HG03520 (cell line): ENCODE measurements around the gene CASP10.
"Not testable (repeated sequence)": the region's sequence is repeated elsewhere in the genome, so short reads cannot be mapped to it uniquely, and the experiment has no call there.

Source experiments
- ATAC-seq: cut with Tn5 transposase; IDR thresholded peaks from one replicate; pipeline ENCODE4 v1.9.1; 2021; ENCODE audit warnings: mild to moderate bottlenecking, moderate library complexity; ENCODE audit not compliant: unreplicated experiment

The CASP10 gene

DNA sequence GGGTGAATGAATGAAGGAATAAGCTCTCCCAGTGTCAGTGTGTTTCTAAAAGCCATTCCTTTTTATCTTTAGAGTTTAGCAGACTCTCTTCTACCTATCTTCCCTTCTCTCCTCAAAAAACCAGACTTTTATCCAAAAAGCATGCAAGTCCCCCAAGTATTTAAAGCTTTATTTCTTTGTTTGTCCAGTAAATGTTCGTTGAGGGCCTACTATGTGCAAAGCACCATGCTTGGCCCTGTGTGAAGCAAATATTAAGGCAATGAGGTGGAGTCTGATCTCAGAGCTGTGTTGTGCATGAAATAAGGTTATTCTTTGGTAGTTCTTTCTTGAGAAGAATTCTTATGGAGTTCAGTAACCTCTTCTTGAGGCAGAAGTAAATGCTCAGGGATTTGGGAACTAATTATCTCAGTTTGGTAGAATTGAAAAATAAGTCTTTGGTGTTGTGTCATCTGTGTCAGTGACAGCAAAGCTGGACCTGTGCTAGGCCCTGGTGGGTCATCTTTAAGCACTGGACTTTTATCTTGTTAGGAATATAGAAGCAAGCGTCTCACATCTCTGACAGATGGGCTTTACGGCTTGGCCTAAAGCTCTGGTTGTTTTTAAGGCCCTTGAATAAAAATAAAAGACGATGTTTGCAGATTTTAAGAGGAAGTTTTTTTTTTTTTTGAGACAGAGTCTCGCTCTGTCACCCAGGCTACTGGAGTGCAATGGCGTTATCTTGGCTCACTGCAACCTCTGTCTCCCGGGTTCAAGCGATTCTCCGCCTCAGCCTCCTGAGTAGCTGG, 28.1 kb upstream of the CASP10 start:
- ATAC-seq = no peak

DNA sequence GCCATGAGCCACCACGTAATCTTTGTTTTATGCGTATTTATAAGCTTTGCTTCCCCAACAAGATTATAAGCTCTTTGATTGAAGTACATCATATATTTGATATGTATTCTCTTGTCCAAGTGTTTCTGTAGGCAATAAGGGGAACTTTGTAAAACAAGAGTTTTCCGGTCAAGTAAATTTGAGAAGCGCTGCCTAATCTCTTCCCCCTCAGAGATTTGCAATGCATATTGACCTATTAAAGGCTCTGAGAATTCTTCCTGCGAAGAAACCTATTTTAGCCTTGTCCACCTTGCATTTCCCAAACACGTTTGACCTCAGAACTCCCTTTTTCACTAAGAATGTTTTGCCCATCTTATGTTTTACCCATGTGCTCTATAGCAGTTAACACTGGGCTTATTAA, 26.9 kb upstream of the CASP10 start:
- ATAC-seq = no peak

GRCh38 chr2:201156640-201157039, 26.3 kb upstream of the CASP10 start:
- ATAC-seq = no peak

GRCh38 chr2:201157694-201158093, 25.2 kb upstream of the CASP10 start:
- ATAC-seq = peak; percentile 21

DNA sequence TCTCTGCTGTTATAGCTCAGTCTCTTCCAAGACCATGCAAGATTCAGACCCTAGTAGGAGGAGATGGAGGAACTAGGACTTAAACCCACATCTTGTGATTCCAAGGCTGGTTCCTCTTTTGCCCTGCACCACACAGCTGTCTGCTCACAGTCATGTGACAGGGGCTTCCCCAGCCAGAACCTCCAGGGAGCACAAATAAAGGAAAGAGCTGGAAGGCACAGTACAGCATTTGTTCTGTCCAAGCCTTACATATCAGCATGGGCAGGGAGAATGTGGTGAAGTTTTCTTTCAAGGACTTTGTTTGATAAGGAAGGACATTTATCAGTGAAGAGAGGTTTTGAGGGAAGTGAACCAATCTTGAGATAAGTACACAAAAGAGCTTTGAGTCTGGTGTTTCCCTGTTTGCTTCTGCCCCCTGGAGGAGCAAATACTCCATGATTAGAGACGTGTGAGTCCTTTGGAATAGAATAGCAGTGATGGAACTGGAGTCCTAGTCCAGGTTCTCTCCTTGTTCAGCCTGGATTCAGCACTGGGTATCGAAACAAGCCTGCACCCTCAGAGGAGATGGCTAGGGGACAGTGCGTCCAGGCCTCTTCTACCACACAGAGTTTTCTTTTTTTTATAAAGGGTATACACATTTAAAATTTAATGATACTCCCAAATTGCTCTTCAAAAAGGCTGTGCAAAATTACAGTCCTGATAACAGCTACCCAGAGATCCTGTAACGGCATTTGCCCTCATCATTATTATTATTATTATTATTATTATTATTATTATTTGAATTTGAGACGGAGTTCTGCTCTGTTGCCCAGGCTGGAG, 24.6 kb upstream of the CASP10 start:
- ATAC-seq = peak; percentile 93

GRCh38 chr2:201164166-201164565, 18.8 kb upstream of the CASP10 start:
- no peak for ATAC-seq

- no peak for ATAC-seq
Observed at GRCh38 chr2:201167546-201167945, 15.4 kb upstream of the CASP10 start.

- ATAC-seq = not testable (repeated sequence)
Observed at GRCh38 chr2:201168496-201168895, 14.4 kb upstream of the CASP10 start.

GRCh38 chr2:201171259-201171814, 11.6 kb upstream of the CASP10 start:
- no peak for ATAC-seq

DNA sequence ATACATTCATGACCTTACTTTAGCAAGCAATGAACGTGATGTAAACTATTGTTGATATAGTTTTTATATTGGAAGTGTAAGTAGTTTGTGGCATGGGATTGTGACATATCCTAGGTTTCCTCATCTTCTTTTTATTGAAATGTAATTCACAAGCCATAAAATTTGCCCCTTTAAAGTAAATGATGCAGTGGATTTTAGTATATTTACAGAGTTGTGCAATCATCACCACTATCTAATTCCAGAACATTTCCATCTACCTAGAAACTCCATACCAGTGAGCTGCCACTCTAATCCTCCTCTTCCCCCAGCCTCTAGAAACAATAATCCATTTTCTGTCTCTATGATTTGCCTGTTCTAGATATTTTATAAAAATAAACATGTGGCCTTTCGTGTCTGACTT, 10.7 kb upstream of the CASP10 start:
- ATAC-seq = no peak

DNA sequence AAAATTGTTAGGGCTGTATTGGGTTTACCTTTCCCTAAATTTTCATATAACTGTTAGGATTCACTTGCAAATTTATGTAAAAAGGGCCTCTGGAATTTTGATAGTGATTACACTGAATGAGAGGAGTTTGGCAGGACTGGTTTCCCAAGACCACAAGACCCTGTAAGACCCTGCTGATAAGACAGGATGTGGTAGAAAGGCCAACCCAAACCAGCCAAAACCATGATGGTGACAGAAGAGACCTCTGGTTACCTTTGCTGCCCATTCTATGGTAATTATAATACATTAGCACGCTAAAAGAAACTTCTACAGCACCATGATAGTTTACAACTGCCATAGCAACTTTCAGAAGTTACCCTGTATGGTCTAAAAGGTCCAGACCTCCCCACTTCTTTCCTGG, 8.3 kb upstream of the CASP10 start:
- ATAC-seq = no peak

DNA sequence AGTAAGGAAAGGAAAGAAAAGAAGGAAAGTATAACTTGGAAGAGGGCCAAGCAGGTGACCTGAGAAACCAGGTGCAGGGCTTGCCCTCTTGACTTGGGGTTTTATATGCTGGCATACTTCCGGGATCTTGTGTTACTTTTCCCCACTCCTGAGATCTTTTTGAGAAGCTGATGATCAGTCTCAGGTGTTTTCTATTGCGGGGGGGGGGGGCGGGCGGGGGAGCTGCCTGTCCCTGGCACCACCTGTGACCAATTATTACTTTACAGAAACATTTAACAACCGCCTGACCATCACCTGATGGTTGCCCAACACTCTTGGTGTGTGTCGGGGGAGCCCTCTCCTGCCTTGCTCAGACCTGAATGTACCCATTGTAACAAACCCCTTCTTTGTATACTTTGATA, 6.9 kb upstream of the CASP10 start:
- no peak for ATAC-seq

DNA sequence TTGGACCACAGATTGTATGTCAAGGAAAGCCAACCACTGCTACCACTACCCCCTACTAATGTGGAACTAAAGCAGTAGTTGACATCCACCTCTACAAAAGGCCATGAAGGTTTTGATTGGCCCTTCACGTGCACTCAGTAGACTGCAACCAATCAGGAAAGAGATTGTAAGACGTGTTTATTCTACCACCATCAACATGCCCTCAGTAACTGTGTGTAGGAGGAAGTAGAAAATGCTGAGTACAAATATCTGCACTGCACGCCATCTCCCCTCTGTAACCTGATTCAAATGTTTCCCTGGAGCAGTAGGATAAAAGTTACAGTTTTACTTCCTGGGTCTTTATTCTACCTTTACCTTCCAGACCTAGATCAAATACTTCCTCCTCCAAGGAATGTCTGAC, 2.9 kb upstream of the CASP10 start:
- no peak for ATAC-seq

GRCh38 chr2:201183365-201183727, 405 bp downstream of the CASP10 start:
- no peak for ATAC-seq

- not testable (repeated sequence) for ATAC-seq
Observed at GRCh38 chr2:201183835-201184234, 894 bp downstream of the CASP10 start.

- not testable (repeated sequence) for ATAC-seq
Observed at GRCh38 chr2:201184248-201184647, 1.3 kb downstream of the CASP10 start.

DNA sequence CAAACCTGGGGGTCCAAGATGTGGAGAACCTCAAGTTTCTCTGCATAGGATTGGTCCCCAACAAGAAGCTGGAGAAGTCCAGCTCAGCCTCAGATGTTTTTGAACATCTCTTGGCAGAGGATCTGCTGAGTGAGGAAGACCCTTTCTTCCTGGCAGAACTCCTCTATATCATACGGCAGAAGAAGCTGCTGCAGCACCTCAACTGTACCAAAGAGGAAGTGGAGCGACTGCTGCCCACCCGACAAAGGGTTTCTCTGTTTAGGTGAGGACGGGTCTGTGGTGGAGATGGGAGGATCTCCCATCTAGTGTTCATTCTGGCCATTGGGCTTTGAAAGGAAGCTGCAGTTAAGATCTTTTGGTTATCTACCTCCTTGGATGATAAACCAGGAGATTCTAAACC, 2.9 kb downstream of the CASP10 start:
- ATAC-seq = no peak

DNA sequence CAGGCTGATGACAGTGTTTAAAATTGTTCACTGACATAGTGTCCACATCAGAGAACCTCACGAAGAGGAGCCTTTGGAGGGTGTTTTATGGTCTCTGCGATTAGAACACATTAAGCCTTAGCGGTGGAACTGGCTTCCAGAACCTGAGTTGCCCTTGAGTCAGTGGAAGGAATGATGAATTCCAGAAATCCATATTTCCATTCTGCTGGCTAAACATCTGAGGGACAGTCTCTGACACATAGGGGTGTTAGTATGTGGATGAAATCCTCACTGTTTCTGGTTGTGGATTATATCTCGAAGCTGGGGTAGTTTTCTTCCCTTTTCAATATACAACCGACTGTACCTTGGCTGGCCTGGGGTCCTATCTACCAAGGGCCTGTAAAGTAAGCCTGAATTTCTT, 4.0 kb downstream of the CASP10 start:
- no peak for ATAC-seq

GRCh38 chr2:201188449-201188848, 5.5 kb downstream of the CASP10 start:
- ATAC-seq = no peak

DNA sequence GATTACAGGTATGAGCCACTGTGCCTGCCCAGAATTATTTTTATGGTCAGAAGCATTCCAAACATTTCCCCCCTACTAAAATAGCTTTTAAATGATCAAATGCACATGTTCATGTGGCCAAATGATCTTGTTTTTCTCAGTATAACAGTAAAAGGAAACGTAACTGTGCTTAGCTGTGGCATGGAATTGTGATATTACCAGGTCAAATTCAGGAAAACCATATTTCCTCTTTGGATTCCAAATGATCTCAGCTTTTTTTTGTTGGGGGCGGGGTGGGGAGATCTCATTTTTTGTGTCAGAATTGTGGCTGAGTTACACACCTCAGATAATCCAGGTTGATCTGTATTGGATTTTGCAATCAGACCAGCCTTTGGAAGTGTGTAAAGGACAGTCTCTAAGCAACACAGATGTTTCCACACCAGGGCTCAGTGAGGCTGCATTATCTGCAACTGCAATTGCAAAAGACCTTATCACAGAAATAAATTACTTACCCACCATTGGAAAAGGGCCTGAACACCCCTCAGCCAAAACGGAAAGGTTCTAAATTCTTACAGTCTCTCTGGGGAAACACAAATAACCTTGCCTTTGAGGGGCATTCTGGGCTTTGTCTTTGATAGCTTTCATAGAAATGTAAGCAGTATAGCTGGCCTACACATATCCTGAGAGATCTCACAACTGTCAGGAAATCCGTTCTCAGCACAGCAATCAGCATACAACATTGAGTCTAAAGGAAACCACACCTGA, 8.4 kb downstream of the CASP10 start:
- no peak for ATAC-seq

- peak; percentile 96 for ATAC-seq
Observed at GRCh38 chr2:201194097-201194496, 11.2 kb downstream of the CASP10 start.
